ENCODE measurements around the gene ARHGAP24.

DNA sequence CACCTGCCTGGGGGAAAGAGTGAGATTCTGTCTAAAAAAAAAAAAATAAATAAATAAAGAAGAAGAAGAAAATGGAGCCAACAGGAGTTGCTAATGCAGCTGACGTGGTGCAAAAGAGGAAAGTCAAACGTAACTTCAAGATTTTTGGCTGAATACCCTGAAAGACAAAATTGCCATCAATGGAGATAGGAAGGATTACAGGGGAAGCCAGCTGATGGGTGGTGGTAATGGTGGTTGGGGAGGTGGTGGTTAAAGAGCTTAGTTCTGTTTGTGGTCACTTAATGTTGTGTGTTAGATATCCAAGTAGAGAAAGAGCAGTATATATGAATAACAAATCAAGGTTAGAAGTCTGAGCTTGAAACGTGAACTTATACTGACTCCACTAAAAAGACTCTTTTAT, 225.4 kb downstream of the ARHGAP24 start:
- TF ChIP-seq, protein P1, sequence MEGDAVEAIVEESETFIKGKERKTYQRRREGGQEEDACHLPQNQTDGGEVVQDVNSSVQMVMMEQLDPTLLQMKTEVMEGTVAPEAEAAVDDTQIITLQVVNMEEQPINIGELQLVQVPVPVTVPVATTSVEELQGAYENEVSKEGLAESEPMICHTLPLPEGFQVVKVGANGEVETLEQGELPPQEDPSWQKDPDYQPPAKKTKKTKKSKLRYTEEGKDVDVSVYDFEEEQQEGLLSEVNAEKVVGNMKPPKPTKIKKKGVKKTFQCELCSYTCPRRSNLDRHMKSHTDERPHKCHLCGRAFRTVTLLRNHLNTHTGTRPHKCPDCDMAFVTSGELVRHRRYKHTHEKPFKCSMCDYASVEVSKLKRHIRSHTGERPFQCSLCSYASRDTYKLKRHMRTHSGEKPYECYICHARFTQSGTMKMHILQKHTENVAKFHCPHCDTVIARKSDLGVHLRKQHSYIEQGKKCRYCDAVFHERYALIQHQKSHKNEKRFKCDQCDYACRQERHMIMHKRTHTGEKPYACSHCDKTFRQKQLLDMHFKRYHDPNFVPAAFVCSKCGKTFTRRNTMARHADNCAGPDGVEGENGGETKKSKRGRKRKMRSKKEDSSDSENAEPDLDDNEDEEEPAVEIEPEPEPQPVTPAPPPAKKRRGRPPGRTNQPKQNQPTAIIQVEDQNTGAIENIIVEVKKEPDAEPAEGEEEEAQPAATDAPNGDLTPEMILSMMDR (IDR thresholded peaks at IDR 0.05), result no peak
- no peak for TF ChIP-seq POLR2A (IDR thresholded peaks at IDR 0.05)
